ENCODE measurements around the gene SPTBN1.
A peak's percentile ranks its signal among the peaks of the same experiment; 100 is the strongest.

SPTBN1 gene

DNA sequence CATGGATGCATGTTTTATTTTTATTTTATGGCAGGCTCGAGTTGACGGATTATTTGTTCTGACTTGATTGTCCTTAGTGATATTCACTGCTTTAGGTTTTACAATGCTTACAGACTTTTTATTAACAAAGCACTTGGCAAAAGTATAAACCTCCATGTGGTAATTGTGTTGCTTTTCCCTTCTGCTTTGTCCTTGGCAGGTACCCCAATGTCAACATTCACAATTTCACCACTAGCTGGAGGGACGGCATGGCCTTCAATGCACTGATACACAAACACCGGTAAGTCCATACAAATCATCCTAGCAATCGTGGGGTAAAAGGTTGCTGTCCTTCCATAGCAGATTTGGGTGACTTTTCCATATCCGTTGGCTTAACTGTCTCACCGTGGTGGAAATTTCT, 161.3 kb downstream of the SPTBN1 start:
- no peak for DNase-seq

DNA sequence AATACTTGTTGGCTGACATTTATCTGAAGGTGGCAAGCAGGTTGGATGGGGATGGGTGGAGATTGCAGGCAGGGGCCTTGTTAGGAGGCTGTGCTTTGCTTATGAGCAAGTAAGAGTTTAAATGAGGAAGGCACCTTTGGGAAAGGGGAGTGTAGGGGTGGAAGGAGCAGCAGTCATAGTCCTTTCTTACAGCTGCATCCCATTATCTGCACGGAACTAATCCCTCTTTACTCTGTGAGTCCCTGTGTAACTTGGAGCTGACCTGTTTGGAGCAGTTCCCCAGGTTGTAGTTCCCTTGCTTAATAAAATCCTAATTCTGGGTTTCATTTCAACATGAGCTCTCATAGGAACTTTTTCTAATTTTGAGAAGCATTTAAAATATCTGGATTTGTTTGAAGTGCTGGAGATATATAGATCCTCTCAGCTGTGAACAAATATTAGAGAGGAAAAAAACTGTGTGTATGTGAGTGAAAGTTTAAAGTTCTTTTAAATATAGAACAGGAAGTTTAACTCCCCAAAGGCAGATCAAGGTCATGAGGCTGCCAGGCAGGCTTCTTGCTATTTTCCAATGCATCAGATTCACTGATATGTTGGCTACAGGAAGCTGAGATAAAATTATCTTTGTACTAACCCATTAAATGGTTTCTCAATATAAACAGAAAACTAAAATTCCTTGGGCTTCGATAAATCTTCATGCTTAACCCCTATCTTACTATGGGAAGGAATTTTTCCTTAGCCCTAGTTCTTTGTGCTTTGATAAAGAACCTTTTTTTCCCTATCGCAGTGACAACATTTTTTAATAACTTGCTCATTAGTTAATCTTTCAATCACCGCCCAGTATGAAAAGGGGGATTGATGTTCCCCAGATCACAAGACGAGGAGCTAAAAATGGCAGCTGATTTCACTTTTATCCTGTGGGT, 162.8 kb downstream of the SPTBN1 start:
- DNase-seq = no peak

DNA sequence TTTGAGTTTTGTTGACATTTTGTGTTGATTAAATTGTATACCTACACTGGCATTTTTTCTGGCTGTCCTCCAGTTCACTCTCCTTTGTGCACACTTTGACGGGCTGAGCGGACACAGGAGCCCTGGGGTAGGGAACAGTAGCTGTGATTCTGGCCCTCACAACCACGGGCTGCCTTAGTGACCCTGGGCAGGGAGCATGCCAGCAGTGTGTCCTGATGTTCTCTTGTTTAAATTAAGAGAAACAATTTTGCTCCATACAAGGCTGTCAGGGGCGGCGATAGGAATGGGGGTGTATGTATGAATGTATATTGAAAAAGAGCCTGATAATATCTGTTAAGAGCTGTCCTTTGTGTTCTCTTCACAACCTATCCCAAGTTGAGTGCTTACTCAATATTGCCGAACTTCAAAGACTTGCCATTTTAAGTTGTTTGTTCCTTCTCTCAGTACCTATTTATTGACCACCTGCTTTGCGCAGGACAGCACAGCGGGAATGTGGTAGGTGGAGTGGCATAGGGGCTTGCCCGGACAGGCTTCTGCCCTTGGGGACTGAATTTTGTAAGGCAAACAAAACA, 163.6 kb downstream of the SPTBN1 start:
- peak; percentile 54 for DNase-seq

DNA sequence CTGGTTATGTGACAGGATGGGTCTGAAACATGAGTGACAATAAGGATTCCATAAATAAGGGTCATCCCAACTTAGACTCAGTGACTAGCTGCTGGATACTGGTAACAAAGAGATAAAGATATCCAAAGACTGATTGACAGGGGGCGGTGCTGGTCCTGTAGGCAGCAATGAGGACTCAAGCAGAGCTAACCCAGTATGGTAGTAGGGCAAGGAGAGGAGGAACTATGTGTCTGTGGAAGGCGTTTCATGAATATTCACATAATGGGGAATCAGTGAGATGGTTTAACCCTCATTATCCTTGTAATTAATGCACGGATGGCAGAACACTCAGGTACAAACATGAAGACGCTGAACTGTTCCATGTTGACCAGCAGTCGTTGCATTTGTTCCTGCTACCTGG, 164.8 kb downstream of the SPTBN1 start:
- DNase-seq = no peak

DNA sequence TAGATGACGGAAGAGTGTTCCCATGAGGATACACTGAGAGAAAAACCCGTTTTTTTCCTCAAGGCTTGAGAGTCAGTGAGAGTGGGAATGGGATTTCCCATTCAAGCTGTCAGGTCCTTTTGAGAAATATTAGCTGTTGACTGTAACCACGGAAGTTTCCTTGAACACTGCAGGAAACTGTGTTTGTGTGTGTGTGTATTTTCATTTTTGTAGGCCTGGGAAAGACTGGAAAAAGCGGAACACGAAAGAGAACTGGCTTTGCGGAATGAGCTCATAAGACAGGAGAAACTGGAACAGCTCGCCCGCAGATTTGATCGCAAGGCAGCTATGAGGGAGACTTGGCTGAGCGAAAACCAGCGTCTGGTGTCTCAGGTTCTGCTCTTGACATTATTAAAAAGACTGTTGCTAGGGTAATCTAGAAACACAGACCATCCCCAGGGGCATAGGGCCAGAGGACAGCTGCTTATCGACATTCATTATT, 168.5 kb downstream of the SPTBN1 start:
- DNase-seq = no peak

DNA sequence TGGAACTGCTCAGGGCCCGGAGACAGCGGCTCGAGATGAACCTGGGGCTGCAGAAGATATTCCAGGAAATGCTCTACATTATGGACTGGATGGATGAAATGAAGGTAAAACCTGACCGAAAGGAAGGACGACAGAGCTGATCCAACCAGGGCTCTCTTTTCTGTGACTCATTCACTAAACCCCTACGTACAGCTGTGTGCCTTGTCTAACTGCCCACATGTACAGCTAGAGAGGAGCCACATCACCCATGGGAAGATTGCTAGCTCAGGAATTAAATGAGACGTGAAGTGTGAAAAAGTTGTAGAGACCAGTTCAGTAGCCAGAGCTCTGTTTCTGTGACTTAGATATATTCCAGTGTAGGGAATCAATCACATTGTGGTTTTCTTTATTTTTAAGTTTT, 170.0 kb downstream of the SPTBN1 start:
- DNase-seq = no peak

DNA sequence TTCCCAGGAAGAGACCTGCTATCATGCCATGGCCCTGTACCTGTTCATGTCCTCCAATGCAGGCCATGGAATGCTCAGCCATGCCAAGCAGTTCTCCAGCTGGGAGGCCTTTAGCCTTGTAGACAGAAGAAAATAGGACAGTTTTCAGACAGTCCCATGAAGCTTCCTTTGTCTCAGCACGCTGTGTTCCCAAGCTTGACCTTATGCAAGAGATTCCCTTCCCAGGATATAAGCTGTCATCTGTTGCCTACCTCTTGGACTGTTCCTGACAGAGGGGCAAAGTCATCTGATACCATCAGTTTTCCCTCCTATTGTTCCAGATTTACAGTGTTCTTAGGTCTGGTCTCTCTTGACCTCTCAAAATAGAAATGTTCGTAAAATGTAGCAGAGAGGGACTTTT, 170.8 kb downstream of the SPTBN1 start:
- no peak for DNase-seq

DNA sequence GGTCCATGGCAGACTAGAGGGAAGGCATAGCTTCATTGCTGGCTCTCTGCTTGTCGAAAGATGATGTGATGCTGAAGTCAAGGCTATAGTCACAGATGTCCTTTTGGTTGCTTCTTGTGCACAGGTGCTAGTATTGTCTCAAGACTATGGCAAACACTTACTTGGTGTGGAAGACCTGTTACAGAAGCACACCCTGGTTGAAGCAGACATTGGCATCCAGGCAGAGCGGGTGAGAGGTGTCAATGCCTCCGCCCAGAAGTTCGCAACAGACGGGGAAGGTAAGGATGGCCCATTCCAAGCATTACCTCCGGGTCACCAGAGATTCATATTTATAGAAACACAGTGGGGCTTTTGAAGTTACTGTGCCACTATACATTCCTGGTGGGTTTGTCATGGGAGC, 171.8 kb downstream of the SPTBN1 start:
- DNase-seq = no peak

DNA sequence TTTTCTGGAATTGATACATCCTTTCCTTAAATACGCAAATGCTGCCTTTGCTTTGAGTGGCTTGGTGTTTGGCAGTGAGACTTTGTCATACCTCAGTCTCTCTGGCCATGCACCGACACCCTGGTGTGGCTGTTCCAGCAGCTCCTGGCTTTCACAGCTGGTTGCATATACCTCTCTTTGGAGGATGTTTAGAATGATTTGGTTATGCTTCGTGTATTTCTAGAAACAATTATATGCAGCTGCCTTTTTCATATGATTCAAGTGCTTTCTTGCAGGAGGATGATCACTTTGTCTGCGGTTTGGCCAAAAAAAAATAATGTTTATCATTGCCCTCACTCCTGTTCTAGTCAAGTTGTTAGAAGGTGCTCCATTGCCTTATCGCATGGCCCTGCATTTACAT, 172.3 kb downstream of the SPTBN1 start:
- no peak for DNase-seq

DNA sequence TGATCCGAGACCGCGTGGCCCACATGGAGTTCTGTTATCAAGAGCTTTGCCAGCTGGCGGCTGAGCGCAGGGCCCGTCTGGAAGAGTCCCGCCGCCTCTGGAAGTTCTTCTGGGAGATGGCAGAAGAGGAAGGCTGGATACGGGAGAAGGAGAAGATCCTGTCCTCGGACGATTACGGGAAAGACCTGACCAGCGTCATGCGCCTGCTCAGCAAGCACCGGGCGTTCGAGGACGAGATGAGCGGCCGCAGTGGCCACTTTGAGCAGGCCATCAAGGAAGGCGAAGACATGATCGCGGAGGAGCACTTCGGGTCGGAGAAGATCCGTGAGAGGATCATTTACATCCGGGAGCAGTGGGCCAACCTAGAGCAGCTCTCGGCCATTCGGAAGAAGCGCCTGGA, 172.8 kb downstream of the SPTBN1 start:
- DNase-seq = no peak

DNA sequence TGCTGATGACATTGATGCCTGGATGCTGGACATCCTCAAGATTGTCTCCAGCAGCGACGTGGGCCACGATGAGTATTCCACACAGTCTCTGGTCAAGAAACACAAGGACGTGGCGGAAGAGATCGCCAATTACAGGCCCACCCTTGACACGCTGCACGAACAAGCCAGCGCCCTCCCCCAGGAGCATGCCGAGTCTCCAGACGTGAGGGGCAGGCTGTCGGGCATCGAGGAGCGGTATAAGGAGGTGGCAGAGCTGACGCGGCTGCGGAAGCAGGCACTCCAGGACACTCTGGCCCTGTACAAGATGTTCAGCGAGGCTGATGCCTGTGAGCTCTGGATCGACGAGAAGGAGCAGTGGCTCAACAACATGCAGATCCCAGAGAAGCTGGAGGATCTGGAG, 173.3 kb downstream of the SPTBN1 start:
- DNase-seq = no peak

DNA sequence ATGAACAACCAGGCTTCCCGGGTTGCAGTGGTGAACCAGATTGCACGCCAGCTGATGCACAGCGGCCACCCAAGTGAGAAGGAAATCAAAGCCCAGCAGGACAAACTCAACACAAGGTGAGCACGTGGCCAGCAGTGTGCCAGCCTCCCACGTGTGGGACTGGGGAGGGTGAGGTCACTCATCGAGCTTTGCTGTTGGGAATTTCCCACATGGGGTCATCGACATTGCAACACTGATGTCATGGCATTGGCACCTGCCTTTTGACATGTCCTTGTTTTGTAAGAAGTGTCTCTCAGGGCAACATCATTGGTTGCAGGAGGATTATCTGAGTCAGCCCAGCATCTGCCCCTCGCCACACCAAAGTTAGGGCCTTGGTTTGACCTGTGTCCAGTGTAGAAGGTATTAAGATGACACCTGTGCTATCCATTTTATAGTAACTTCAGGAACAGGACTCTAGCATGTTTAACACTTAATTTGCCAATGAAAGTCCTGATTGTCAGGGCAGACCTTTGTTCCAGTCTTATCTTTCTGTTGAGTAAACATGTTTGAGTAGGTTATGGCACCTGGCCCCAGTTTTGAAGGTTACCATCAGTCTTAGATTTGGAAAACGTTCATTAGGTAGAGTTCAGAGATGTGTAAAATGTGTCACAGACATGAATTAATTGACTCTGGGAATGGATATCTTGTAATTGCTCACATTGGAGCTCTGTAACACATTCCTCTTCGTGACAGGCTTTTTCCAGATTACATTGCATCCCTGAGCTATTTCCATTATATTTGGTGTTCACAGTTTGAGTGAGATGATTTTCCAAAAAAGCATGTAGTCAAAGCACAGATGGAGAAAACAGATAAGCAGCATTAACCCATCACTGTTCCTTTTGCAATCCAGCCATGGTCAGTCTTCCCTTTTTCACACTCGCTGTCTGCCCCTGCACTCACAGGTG, 174.1 kb downstream of the SPTBN1 start:
- DNase-seq = no peak

DNA sequence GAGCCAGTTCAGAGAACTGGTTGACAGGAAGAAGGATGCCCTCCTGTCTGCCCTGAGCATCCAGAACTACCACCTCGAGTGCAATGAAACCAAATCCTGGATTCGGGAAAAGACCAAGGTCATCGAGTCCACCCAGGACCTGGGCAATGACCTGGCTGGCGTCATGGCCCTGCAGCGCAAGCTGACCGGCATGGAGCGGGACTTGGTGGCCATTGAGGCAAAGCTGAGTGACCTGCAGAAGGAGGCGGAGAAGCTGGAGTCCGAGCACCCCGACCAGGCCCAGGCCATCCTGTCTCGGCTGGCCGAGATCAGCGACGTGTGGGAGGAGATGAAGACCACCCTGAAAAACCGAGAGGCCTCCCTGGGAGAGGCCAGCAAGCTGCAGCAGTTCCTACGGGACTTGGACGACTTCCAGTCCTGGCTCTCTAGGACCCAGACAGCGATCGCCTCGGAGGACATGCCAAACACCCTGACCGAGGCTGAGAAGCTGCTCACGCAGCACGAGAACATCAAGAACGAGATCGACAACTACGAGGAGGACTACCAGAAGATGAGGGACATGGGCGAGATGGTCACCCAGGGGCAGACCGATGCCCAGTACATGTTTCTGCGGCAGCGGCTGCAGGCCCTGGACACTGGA, 174.9 kb downstream of the SPTBN1 start:
- no peak for DNase-seq

DNA sequence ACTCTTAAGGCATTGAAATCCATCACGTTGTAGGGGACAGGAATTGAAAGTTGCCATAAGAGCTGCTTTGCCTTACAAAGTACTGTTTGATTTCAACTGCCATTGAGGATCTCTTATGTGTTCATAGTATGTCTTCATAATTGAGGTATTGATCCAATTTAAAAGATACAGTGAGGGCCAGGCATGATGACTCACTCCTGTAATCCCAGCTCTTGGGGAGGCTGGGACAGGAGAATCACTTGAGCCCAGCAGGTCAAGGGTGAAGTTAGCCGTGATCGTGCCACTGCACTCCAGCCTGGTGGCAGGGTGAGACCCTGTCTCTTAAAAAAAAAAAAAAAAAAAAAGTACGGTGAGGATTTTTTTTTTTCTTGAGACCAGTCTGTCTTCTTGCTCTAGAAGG, 175.6 kb downstream of the SPTBN1 start:
- no peak for DNase-seq

DNA sequence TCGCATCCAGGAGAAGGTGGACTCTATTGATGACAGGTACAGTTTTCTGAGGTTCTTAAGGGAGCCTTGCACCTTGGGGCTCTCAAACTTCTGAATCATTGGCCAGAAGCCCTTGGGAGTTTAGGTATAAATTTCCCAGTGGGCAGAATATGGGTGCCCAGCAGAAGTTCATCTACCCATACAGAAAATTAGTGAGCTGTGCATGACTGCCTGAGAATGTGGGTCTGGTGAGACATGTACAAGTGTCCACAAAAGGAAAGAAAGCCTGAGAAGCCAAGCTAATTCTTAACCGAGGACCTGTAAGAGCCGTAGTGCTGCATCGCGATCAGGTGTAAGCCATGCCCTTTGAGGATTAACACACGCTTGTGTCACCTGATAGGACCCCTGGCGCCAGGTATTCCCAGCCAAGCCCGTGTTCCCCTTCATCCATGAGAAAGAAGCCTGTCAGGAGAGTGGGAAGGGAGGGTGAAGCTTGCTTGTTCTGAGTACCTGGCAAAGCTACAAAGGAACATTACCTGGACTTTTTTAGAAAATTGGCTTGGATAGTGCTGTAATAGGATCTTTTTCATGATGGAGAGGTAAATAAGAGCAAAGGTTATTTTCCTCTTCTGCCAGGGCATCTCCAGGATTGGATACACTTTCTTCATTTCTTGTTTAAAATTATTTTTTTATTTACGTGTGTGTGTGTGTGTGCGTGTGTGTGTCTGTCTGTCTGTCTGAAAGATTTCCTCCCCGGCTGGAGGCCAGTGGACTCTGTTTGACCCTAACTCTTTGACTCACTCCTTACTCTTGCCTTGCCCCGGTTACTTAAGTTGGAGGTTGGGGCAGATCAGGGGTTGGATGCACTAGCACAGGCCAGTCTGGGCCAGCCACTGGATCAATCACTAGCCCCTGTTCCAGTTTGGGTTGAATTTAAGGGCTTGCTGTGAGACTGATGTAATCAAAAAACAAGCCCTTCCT, 176.9 kb downstream of the SPTBN1 start:
- no peak for DNase-seq

DNA sequence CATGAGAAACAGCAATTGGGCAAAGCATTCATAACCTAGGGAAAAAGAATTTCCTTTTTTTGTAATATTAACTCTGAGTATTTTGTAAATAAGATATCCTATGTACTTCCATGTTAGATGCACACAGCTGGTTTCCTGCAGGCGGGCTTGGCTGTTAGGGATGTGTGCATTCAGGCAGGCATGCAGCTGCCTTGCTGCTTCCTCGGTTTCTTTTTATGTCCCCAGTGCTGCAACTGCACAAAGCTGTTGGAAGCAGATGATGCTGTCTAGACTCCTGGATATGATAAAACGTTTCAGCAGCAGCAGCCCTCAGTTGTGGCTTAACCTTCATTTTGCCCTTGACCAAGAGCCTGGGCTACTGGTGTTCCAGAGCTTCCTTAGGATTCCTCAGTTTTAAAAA, 177.9 kb downstream of the SPTBN1 start:
- peak; percentile 51 for DNase-seq

DNA sequence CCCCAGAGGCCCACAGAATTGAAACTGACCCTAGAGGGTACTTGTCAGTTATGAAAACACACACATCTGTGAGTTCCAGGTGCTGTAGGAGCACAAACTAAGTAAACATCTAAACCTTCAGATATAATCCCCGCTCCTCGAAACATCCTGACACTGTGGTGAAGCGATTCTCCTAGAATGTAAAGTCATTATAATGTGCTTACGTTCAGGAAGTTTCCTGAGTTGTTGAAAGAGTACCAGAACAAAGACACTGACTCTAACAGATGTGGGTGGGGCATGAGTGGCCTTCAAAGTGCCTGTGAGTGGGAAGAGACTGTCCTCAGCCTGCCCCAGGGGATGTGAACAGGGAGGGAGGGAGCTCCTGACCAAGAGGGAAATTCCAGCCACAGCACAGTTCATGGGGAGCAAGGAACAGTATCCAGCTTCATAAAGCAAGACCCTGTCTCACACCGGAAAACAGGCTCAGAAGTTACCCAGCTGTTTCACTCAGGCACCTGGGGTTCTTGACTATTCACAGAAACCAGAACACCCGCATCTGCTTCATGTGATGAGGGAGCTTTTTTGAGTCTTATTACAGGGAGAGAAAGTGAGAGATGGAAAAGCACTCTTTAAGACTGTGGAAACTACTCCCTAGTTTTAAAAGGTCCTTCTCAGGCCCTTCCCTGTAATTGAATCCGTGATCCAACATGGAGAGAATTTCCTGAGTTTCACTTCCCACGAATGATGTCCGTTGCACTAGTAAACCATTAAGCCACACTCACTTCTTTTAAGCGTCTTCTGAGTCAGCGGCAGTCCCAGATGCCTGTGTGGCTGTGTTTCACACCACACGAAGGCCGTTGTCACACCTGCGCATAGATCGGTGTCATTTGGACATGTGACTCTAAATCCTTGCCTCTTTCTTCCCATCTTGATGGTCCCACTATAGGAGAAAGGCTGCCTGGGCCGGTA, 178.7 kb downstream of the SPTBN1 start:
- DNase-seq = peak; percentile 60

DNA sequence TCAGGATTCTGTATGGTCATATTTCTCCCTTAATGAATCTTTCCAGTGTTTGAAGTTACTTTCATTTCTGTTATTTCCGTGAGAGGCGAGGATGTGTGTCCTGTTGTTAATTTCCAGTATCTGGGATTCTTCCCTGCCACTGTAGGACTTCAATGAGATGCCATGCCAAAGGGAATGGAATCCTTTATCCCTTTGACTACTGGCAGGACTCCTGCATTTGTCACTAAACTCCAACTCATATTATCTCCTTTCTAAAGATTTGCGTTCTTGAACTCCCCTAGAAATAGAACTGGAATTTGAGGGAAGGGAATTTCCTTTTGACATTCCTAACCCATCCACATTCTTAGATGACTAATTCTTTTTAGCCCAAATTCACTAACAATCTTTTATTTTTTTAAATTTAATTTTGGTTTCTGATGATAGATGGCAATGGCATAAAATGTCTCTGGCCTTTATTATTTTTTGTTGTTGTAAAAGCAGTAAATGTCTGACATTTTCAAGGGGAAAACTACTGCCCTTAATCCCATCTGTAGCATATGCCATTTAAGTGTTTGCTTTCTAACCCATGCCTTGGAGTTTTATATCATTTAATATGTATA, 179.5 kb downstream of the SPTBN1 start:
- no peak for DNase-seq

DNA sequence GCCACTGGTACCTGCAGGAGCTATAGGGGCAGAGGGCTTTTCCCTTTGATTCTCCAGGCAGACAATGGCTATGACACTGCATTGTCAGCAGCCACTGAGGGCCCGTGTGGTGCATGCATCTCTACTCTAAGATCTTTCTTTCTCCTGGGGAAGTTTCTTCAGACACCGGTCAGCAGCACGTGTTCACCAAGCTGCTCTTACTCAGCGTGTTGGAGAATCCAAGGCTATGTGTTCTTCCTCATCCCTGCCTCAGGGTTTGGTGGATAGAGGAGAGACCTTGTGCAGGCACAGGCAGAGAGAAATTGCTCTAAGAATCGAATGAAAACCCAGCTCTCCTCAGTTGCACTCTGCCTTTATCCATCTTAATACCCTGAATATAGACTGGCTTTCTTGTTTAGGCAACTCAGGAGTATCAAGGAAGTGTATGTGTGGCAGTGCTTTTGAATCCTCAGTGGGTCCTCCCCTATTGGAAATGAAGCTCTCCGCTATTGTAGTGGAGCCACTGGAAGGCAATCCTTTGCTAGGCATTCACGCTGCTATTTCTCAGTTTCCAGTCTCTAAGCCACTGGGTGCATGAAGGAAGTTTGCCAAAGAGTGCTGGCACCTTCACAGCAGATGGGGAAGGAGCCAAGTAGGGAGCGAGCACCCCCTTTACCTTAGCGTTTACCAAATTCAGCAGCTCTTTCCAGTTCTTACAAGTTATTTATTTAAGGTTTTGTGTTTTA, 180.4 kb downstream of the SPTBN1 start:
- DNase-seq = no peak
